Measurements from ENCODE around the gene MMADHC. TPM values are rescaled to one million over a fixed set of nuclear protein-coding genes. Genes with fewer than 3 reads are reported as not detected.

The MMADHC gene
- total RNA-seq, 1 experiment from 2014 or later = 126 TPM

DNA sequence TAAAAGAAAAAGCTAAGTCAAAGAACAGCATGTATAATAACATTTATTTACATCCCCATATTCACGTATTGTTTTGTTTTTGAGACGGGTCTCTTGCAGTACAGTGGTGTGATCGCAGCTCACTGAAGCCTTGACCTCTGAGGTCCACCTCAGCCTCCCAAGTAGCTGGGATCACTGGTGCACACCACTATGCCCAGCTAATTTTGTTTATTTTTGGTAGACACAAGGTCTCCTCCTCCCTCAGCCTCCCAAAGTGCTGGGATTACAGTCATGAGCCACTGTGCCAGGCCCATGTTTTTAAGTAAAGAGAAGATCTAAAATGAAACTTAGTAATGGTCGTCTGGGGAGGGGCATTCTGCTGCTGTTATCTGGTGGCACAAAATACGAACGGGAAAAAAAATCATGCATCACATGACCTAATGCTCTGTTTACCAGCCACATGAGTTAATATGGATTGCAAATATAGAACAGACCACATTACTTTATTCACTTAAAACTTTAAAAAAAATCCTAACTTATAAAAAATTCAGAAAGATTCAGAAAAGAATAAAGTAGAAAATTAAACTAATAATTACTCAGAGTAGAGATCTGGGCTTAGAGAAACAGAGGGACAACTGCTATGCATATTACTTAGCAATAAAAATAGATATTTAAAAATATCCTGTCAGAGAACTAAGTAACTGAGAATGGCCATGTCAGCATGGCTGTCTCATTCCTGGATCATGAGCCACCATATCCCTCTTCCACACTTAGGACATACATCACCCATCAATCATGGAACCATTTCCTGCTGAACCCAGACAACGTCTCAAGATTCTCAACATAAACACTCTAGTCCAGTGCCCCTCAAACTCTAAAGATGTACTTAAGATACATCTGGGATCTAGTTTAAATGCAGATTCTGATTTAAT is 7.3 kb downstream of the MMADHC start (continued):
- TF ChIP-seq, protein P1, sequence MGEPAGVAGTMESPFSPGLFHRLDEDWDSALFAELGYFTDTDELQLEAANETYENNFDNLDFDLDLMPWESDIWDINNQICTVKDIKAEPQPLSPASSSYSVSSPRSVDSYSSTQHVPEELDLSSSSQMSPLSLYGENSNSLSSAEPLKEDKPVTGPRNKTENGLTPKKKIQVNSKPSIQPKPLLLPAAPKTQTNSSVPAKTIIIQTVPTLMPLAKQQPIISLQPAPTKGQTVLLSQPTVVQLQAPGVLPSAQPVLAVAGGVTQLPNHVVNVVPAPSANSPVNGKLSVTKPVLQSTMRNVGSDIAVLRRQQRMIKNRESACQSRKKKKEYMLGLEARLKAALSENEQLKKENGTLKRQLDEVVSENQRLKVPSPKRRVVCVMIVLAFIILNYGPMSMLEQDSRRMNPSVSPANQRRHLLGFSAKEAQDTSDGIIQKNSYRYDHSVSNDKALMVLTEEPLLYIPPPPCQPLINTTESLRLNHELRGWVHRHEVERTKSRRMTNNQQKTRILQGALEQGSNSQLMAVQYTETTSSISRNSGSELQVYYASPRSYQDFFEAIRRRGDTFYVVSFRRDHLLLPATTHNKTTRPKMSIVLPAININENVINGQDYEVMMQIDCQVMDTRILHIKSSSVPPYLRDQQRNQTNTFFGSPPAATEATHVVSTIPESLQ (CRISPR knock-in tag; IDR thresholded peaks at IDR 0.05) = no peak
- no peak for TF ChIP-seq ZNF416 (CRISPR knock-in tag; IDR thresholded peaks at IDR 0.05)
- no peak for TF ChIP-seq NFATC4 (CRISPR knock-in tag; IDR thresholded peaks at IDR 0.05)
- TF ChIP-seq NFE2L1 (CRISPR knock-in tag; IDR thresholded peaks at IDR 0.05) = no peak
- TF ChIP-seq FOXP1 (CRISPR knock-in tag; IDR thresholded peaks at IDR 0.05; ENCODE audit: borderline replicate concordance) = no peak
- TF ChIP-seq MXD4 (CRISPR knock-in tag; IDR thresholded peaks at IDR 0.05; ENCODE audit: borderline replicate concordance) = no peak
- TF ChIP-seq ZNF423 (CRISPR knock-in tag; IDR thresholded peaks at IDR 0.05) = no peak

DNA sequence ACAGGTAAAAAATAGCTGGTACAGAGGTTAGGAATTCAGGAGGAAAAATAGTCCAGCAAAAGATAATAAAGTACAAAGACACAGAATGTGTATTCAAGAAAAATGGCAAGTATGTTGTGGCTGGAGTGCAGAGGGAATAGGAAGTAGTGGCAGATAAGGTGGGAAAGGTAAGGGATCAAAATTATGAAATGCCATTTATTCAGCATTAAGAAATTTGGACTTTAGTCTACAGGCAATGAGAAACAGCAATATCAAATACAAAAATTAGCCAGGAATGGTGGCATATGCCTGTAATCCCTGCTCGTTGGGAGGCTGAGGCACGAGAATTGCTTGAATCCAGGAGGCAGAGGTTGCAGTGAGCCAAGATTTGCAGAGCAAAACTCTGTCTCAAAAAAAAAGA is 10.3 kb downstream of the MMADHC start:
- ATAC-seq = no peak
- Mint-ChIP-seq H3K27ac (no peak overlapping the region), H3K4me3 (no peak overlapping the region), H3K27me3 (ENCODE audit: low read depth) (no peaks in the 10 kb centered on the region), H3K36me3 (peaks cover 62% of the 10 kb centered on the region), H3K9me3 (no peaks in the 10 kb centered on the region), H3K4me1 (no peaks in the 10 kb centered on the region)
- TF ChIP-seq RELA (CRISPR knock-in tag; IDR thresholded peaks at IDR 0.05; ENCODE audit: borderline replicate concordance) = no peak
- TF ChIP-seq PRRX2 (CRISPR knock-in tag; IDR thresholded peaks at IDR 0.05) = no peak
- TF ChIP-seq, protein P2, sequence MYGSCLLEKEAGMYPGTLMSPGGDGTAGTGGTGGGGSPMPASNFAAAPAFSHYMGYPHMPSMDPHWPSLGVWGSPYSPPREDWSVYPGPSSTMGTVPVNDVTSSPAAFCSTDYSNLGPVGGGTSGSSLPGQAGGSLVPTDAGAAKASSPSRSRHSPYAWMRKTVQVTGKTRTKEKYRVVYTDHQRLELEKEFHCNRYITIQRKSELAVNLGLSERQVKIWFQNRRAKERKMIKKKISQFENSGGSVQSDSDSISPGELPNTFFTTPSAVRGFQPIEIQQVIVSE (CRISPR knock-in tag; IDR thresholded peaks at IDR 0.05; ENCODE audit: borderline replicate concordance) = no peak
- TF ChIP-seq, protein P3, sequence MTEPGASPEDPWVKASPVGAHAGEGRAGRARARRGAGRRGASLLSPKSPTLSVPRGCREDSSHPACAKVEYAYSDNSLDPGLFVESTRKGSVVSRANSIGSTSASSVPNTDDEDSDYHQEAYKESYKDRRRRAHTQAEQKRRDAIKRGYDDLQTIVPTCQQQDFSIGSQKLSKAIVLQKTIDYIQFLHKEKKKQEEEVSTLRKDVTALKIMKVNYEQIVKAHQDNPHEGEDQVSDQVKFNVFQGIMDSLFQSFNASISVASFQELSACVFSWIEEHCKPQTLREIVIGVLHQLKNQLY (CRISPR knock-in tag; IDR thresholded peaks at IDR 0.05) = no peak
- no peak for TF ChIP-seq TEAD4 (CRISPR knock-in tag; IDR thresholded peaks at IDR 0.05)
- no peak for TF ChIP-seq FOXP1 (CRISPR knock-in tag; IDR thresholded peaks at IDR 0.05; ENCODE audit: borderline replicate concordance)
- no peak for TF ChIP-seq ATF1 (CRISPR knock-in tag; IDR thresholded peaks at IDR 0.05)
- TF ChIP-seq, protein P4, sequence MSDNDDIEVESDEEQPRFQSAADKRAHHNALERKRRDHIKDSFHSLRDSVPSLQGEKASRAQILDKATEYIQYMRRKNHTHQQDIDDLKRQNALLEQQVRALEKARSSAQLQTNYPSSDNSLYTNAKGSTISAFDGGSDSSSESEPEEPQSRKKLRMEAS (CRISPR knock-in tag; IDR thresholded peaks at IDR 0.05) = no peak
- TF ChIP-seq, protein P5, sequence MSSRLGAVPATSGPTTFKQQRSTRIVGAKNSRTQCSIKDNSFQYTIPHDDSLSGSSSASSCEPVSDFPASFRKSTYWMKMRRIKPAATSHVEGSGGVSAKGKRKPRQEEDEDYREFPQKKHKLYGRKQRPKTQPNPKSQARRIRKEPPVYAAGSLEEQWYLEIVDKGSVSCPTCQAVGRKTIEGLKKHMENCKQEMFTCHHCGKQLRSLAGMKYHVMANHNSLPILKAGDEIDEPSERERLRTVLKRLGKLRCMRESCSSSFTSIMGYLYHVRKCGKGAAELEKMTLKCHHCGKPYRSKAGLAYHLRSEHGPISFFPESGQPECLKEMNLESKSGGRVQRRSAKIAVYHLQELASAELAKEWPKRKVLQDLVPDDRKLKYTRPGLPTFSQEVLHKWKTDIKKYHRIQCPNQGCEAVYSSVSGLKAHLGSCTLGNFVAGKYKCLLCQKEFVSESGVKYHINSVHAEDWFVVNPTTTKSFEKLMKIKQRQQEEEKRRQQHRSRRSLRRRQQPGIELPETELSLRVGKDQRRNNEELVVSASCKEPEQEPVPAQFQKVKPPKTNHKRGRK (CRISPR knock-in tag; IDR thresholded peaks at IDR 0.05; ENCODE audit: borderline replicate concordance) = no peak
- TF ChIP-seq FOXK1 (CRISPR knock-in tag; IDR thresholded peaks at IDR 0.05) = no peak
- TF ChIP-seq, protein P6, sequence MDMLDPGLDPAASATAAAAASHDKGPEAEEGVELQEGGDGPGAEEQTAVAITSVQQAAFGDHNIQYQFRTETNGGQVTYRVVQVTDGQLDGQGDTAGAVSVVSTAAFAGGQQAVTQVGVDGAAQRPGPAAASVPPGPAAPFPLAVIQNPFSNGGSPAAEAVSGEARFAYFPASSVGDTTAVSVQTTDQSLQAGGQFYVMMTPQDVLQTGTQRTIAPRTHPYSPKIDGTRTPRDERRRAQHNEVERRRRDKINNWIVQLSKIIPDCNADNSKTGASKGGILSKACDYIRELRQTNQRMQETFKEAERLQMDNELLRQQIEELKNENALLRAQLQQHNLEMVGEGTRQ (CRISPR knock-in tag; IDR thresholded peaks at IDR 0.05) = no peak
- TF ChIP-seq, protein P7, sequence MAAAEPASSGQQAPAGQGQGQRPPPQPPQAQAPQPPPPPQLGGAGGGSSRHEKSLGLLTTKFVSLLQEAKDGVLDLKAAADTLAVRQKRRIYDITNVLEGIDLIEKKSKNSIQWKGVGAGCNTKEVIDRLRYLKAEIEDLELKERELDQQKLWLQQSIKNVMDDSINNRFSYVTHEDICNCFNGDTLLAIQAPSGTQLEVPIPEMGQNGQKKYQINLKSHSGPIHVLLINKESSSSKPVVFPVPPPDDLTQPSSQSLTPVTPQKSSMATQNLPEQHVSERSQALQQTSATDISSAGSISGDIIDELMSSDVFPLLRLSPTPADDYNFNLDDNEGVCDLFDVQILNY (CRISPR knock-in tag; IDR thresholded peaks at IDR 0.05) = no peak
- TF ChIP-seq, protein P8, sequence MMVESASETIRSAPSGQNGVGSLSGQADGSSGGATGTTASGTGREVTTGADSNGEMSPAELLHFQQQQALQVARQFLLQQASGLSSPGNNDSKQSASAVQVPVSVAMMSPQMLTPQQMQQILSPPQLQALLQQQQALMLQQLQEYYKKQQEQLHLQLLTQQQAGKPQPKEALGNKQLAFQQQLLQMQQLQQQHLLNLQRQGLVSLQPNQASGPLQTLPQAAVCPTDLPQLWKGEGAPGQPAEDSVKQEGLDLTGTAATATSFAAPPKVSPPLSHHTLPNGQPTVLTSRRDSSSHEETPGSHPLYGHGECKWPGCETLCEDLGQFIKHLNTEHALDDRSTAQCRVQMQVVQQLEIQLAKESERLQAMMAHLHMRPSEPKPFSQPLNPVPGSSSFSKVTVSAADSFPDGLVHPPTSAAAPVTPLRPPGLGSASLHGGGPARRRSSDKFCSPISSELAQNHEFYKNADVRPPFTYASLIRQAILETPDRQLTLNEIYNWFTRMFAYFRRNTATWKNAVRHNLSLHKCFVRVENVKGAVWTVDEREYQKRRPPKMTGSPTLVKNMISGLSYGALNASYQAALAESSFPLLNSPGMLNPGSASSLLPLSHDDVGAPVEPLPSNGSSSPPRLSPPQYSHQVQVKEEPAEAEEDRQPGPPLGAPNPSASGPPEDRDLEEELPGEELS (CRISPR knock-in tag; IDR thresholded peaks at IDR 0.05) = no peak
- no peak for TF ChIP-seq GTF2I (CRISPR knock-in tag; conservative IDR thresholded peaks at IDR 0.05)
- no peak for TF ChIP-seq TP53 (CRISPR knock-in tag; IDR thresholded peaks at IDR 0.05)
- no peak for TF ChIP-seq HMGA2 (CRISPR knock-in tag; IDR thresholded peaks at IDR 0.05)
- TF ChIP-seq, protein P9, sequence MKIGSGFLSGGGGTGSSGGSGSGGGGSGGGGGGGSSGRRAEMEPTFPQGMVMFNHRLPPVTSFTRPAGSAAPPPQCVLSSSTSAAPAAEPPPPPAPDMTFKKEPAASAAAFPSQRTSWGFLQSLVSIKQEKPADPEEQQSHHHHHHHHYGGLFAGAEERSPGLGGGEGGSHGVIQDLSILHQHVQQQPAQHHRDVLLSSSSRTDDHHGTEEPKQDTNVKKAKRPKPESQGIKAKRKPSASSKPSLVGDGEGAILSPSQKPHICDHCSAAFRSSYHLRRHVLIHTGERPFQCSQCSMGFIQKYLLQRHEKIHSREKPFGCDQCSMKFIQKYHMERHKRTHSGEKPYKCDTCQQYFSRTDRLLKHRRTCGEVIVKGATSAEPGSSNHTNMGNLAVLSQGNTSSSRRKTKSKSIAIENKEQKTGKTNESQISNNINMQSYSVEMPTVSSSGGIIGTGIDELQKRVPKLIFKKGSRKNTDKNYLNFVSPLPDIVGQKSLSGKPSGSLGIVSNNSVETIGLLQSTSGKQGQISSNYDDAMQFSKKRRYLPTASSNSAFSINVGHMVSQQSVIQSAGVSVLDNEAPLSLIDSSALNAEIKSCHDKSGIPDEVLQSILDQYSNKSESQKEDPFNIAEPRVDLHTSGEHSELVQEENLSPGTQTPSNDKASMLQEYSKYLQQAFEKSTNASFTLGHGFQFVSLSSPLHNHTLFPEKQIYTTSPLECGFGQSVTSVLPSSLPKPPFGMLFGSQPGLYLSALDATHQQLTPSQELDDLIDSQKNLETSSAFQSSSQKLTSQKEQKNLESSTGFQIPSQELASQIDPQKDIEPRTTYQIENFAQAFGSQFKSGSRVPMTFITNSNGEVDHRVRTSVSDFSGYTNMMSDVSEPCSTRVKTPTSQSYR (CRISPR knock-in tag; IDR thresholded peaks at IDR 0.05) = no peak
- TF ChIP-seq TCF7 (CRISPR knock-in tag; IDR thresholded peaks at IDR 0.05; ENCODE audit: low read depth) = no peak
- ChIA-PET CTCF (no interaction called here), POLR2A (interaction anchor here (0.8 kb wide), 1 partner anchor 10 kb away, joined by 3 read pairs; no protein-coding TSS in a partner anchor)
- no peak for DNase-seq (ENCODE audit: low spot score)

Data from WTC11 (cell line).